ENCODE measurements around the gene RABL6.
"Not testable (repeated sequence)": the region's sequence is repeated elsewhere in the genome, so short reads cannot be mapped to it uniquely, and the experiment has no call there.

RABL6 gene

GRCh38 chr9:136865041-136865767, 57.5 kb downstream of the RABL6 start:
- H3K27ac ChIP-seq (ENCODE audit: low read length) = no peak overlapping the region
- peaks cover 37% of the 10 kb centered on the region for H3K36me3 ChIP-seq (ENCODE audit: control insufficient read depth, low read depth, low read length)
- H3K27me3 ChIP-seq (ENCODE audit: control insufficient read depth, insufficient read depth, low read length) = no peaks in the 10 kb centered on the region
- peak overlapping the region; percentile 66 for H3K9ac ChIP-seq (ENCODE audit: low read length)
- peaks cover 4% of the 10 kb centered on the region for H3K4me1 ChIP-seq (ENCODE audit: control insufficient read depth, low read depth, low read length)
- peak overlapping the region; percentile 46 for H3K4me3 ChIP-seq (ENCODE audit: low read length)
- no peaks in the 10 kb centered on the region for H3K9me3 ChIP-seq (ENCODE audit: control insufficient read depth, low read depth, low read length)

DNA sequence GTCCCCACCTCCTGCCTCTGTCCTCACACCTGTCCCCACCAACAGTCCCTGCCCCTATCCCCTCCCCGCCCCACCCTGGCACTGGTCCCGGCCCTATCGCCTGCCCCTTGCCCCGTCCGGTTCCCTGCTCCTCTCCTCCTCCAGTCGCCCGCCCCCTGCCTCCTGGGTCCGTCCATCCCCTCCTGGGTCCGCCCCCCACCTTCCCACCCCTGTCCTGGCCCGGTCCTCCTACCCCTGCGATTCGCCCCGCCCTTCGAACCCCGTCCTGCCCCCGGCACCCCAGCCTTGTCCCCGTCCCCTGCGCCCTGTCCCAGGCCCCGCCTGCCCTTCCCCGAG, 58.0 kb downstream of the RABL6 start:
- Histone ChIP-seq H3K36me3 (ENCODE audit: control insufficient read depth, low read depth, low read length) (peaks cover 36% of the 10 kb centered on the region), H3K9me3 (ENCODE audit: control insufficient read depth, low read depth, low read length) (peaks cover 4% of the 10 kb centered on the region), H3K9ac (ENCODE audit: low read length) (peak overlapping the region; percentile 66), H3K27me3 (ENCODE audit: control insufficient read depth, insufficient read depth, low read length) (no peaks in the 10 kb centered on the region), H3K4me1 (ENCODE audit: control insufficient read depth, low read depth, low read length) (peaks cover 4% of the 10 kb centered on the region), H3K27ac (ENCODE audit: low read length) (no peak overlapping the region), H3K4me3 (ENCODE audit: low read length) (peak overlapping the region; percentile 46)

DNA sequence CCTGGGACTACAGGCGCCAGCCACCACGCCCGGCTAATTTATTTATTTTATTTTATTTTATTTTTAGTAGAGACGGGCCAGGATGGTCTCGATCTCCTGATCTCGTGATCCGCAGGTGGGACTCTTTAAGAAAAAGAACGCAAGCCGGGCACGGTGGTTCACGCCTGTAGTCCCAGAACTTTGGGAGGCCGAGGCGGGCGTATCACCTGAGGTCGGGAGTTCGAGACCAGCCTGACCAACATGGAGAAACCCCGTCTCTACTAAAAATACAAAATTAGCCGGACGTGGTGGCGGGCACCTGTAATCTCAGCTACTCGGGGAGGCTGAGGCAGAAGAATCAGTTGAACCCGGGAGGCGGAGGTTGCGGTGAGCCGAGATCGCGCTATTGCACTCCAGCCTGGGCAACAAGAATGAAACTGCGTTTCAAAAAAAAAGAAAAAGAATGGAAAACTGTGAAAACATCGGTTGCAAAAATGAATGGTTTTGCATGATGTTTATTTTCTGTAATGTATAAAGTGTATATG, 59.2 kb downstream of the RABL6 start:
- not testable (repeated sequence) for H3K27ac ChIP-seq (ENCODE audit: low read length)

GRCh38 chr9:136867480-136867879, 59.7 kb downstream of the RABL6 start:
- Histone ChIP-seq H3K4me3 (ENCODE audit: low read length) (no peak overlapping the region), H3K27me3 (ENCODE audit: control insufficient read depth, insufficient read depth, low read length) (no peaks in the 10 kb centered on the region), H3K9me3 (ENCODE audit: control insufficient read depth, low read depth, low read length) (peaks cover 17% of the 10 kb centered on the region), H3K4me1 (ENCODE audit: control insufficient read depth, low read depth, low read length) (peaks cover 4% of the 10 kb centered on the region), H3K27ac (ENCODE audit: low read length) (no peak overlapping the region), H3K36me3 (ENCODE audit: control insufficient read depth, low read depth, low read length) (peaks cover 18% of the 10 kb centered on the region), H3K9ac (ENCODE audit: low read length) (no peak overlapping the region)

More for the DNA sequence above, 59.2 kb downstream of the RABL6 start:
- H3K9ac ChIP-seq (ENCODE audit: low read length); H3K4me1 ChIP-seq (ENCODE audit: control insufficient read depth, low read depth, low read length); H3K27me3 ChIP-seq (ENCODE audit: control insufficient read depth, insufficient read depth, low read length): not testable (repeated sequence)
- peaks cover 12% of the 10 kb centered on the region for H3K9me3 ChIP-seq (ENCODE audit: control insufficient read depth, low read depth, low read length)
- peak overlapping the region; percentile 48 for H3K4me3 ChIP-seq (ENCODE audit: low read length)
- peaks cover 24% of the 10 kb centered on the region for H3K36me3 ChIP-seq (ENCODE audit: control insufficient read depth, low read depth, low read length)

- no peak overlapping the region for H3K4me3 ChIP-seq (ENCODE audit: low read length)
- H3K9me3 ChIP-seq (ENCODE audit: control insufficient read depth, low read depth, low read length) = peaks cover 22% of the 10 kb centered on the region
- H3K9ac ChIP-seq (ENCODE audit: low read length) = no peak overlapping the region
- H3K27me3 ChIP-seq (ENCODE audit: control insufficient read depth, insufficient read depth, low read length) = no peaks in the 10 kb centered on the region
- H3K4me1 ChIP-seq (ENCODE audit: control insufficient read depth, low read depth, low read length) = peaks cover 4% of the 10 kb centered on the region
- no peak overlapping the region for H3K27ac ChIP-seq (ENCODE audit: low read length)
- peaks cover 14% of the 10 kb centered on the region for H3K36me3 ChIP-seq (ENCODE audit: control insufficient read depth, low read depth, low read length)
Measured at GRCh38 chr9:136867917-136868316, 60.2 kb downstream of the RABL6 start.

DNA sequence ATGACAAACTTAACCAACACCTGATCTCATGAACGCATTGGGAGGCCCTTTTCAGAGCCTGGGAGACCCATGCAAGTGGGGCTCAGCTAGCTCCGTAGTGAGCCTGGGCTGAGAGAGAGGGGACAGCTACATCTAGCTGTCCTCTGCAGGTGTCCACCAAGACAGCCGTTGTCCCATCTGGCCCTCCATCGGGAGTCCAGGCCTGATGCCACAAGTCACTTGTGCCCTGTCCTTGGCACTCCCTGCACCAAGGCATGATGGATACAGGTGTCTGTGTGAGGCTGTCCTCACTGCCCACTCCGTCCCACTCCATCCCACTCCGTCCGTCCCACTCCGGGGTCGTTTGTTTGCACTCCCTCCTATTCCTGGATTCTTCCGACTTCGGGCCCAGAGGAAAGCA, 60.9 kb downstream of the RABL6 start:
- H3K27me3 ChIP-seq (ENCODE audit: control insufficient read depth, insufficient read depth, low read length) = no peaks in the 10 kb centered on the region
- no peak overlapping the region for H3K27ac ChIP-seq (ENCODE audit: low read length)
- peaks cover 25% of the 10 kb centered on the region for H3K9me3 ChIP-seq (ENCODE audit: control insufficient read depth, low read depth, low read length)

GRCh38 chr9:136869611-136870010, 61.9 kb downstream of the RABL6 start:
- H3K4me1 ChIP-seq (ENCODE audit: control insufficient read depth, low read depth, low read length); H3K4me3 ChIP-seq (ENCODE audit: low read length); H3K9ac ChIP-seq (ENCODE audit: low read length); H3K27me3 ChIP-seq (ENCODE audit: control insufficient read depth, insufficient read depth, low read length); H3K36me3 ChIP-seq (ENCODE audit: control insufficient read depth, low read depth, low read length); H3K27ac ChIP-seq (ENCODE audit: low read length): not testable (repeated sequence)
- peaks cover 25% of the 10 kb centered on the region for H3K9me3 ChIP-seq (ENCODE audit: control insufficient read depth, low read depth, low read length)

More for the DNA sequence above, 60.9 kb downstream of the RABL6 start:
- no peak overlapping the region for H3K4me3 ChIP-seq (ENCODE audit: low read length)
- peaks cover 7% of the 10 kb centered on the region for H3K36me3 ChIP-seq (ENCODE audit: control insufficient read depth, low read depth, low read length)
- H3K9ac ChIP-seq (ENCODE audit: low read length) = no peak overlapping the region
- peaks cover 4% of the 10 kb centered on the region for H3K4me1 ChIP-seq (ENCODE audit: control insufficient read depth, low read depth, low read length)

DNA sequence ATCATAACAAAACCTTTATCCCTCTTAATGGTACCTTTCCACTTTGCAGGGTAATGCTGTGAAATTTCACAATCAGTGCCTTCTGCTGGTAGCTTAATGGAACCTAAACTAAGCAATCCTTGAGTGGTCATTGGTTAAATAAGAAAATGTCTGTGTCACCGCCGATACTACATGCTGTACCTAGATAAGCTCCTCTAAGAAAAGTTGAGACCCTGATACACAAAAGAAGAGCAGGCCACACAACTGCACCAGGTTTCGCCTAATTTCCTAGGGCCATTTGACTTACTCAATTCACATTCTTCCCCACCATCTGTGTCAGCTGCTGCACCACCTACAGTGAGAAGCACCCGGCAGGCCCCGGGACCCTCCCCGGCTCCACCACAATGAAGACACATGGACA, 67.4 kb downstream of the RABL6 start:
- Histone ChIP-seq H3K27ac (ENCODE audit: low read length) (no peak overlapping the region), H3K4me3 (ENCODE audit: low read length) (no peak overlapping the region), H3K36me3 (ENCODE audit: control insufficient read depth, low read depth, low read length) (no peaks in the 10 kb centered on the region), H3K9ac (ENCODE audit: low read length) (no peak overlapping the region), H3K4me1 (ENCODE audit: control insufficient read depth, low read depth, low read length) (no peaks in the 10 kb centered on the region), H3K27me3 (ENCODE audit: control insufficient read depth, insufficient read depth, low read length) (no peaks in the 10 kb centered on the region), H3K9me3 (ENCODE audit: control insufficient read depth, low read depth, low read length) (peaks cover 25% of the 10 kb centered on the region)

GRCh38 chr9:136876476-136876875, 68.7 kb downstream of the RABL6 start:
- H3K9ac ChIP-seq (ENCODE audit: low read length) = no peak overlapping the region
- H3K27me3 ChIP-seq (ENCODE audit: control insufficient read depth, insufficient read depth, low read length) = no peaks in the 10 kb centered on the region

GRCh38 chr9:136880651-136881050, 72.9 kb downstream of the RABL6 start:
- Histone ChIP-seq H3K9me3 (ENCODE audit: control insufficient read depth, low read depth, low read length) (no peaks in the 10 kb centered on the region), H3K36me3 (ENCODE audit: control insufficient read depth, low read depth, low read length) (no peaks in the 10 kb centered on the region), H3K27ac (ENCODE audit: low read length) (no peak overlapping the region), H3K9ac (ENCODE audit: low read length) (no peak overlapping the region), H3K4me1 (ENCODE audit: control insufficient read depth, low read depth, low read length) (no peaks in the 10 kb centered on the region), H3K4me3 (ENCODE audit: low read length) (no peak overlapping the region), H3K27me3 (ENCODE audit: control insufficient read depth, insufficient read depth, low read length) (no peaks in the 10 kb centered on the region)

More at GRCh38 chr9:136876476-136876875, 68.7 kb downstream of the RABL6 start:
- Histone ChIP-seq H3K36me3 (ENCODE audit: control insufficient read depth, low read depth, low read length) (no peaks in the 10 kb centered on the region), H3K27ac (ENCODE audit: low read length) (no peak overlapping the region), H3K4me1 (ENCODE audit: control insufficient read depth, low read depth, low read length) (no peaks in the 10 kb centered on the region), H3K9me3 (ENCODE audit: control insufficient read depth, low read depth, low read length) (peaks cover 16% of the 10 kb centered on the region), H3K4me3 (ENCODE audit: low read length) (no peak overlapping the region)

GRCh38 chr9:136881691-136882108, 74.0 kb downstream of the RABL6 start:
- no peaks in the 10 kb centered on the region for H3K27me3 ChIP-seq (ENCODE audit: control insufficient read depth, insufficient read depth, low read length)
- no peaks in the 10 kb centered on the region for H3K36me3 ChIP-seq (ENCODE audit: control insufficient read depth, low read depth, low read length)
- H3K9me3 ChIP-seq (ENCODE audit: control insufficient read depth, low read depth, low read length) = no peaks in the 10 kb centered on the region
- H3K4me3 ChIP-seq (ENCODE audit: low read length) = no peak overlapping the region
- H3K4me1 ChIP-seq (ENCODE audit: control insufficient read depth, low read depth, low read length) = no peaks in the 10 kb centered on the region
- no peak overlapping the region for H3K9ac ChIP-seq (ENCODE audit: low read length)
- no peak overlapping the region for H3K27ac ChIP-seq (ENCODE audit: low read length)
